ENCODE results near the gene ORC6. TPM values are rescaled to one million over a fixed set of nuclear protein-coding genes. Genes with fewer than 3 reads are reported as not detected.

ORC6 gene
- total RNA-seq, 1 donor from 2014 or later, result 0.78 TPM

GRCh38 chr16:46745617-46746016 lies 56.2 kb downstream of the ORC6 start:
- Histone ChIP-seq H3K4me3 (no peak overlapping the region), H3K9me3 (no peaks in the 10 kb centered on the region), H3K27ac (no peak overlapping the region), H3K36me3 (no peaks in the 10 kb centered on the region), H3K4me1 (no peaks in the 10 kb centered on the region), H3K27me3 (no peaks in the 10 kb centered on the region)
- intact Hi-C loops (cut with DNase I), result no loop called here
- TF ChIP-seq CTCF (IDR thresholded peaks at IDR 0.05), result no peak
- ATAC-seq, result no peak
- DNase-seq, result peak; percentile 3

- Histone ChIP-seq H3K27me3 (no peaks in the 10 kb centered on the region), H3K4me3 (no peak overlapping the region), H3K9me3 (no peaks in the 10 kb centered on the region), H3K36me3 (no peaks in the 10 kb centered on the region), H3K4me1 (no peaks in the 10 kb centered on the region), H3K27ac (no peak overlapping the region)
- DNase-seq (peak; percentile 49), ATAC-seq (no peak)
- intact Hi-C loops (cut with DNase I), result no loop called here
- TF ChIP-seq CTCF (IDR thresholded peaks at IDR 0.05), result no peak
Measured at GRCh38 chr16:46746821-46747776, 57.6 kb downstream of the ORC6 start.

Other genes with a start within 250 kb of the ORC6 start
- gene SHCBP1, start 68.3 kb upstream of the ORC6 start, total RNA-seq, result 1.0 TPM
- gene VPS35, start 481 bp upstream of the ORC6 start, total RNA-seq, result 87.6 TPM
- gene MYLK3, start 58.7 kb downstream of the ORC6 start, total RNA-seq, result 0.43 TPM
- gene C16orf87, start 141.5 kb downstream of the ORC6 start, total RNA-seq, result 8.2 TPM
- 6.2 TPM for gene GPT2, start 194.7 kb downstream of the ORC6 start, total RNA-seq

All from upper lobe of right lung (tissue), 1 donor.